GM12865 (cell line): Measurements from ENCODE around the gene NFU1.

Experiments used
- DNase-seq: peaks from one replicate; pipeline ENCODE4 v3.0.0; 2010; ENCODE audit warnings: low read depth
- H3K4me3 ChIP-seq: 2 replicates; pipeline ENCODE4 v1.5.1; 2011; ENCODE audit warnings: mild to moderate bottlenecking, low read depth, low read length, control low read depth
- CTCF ChIP-seq: IDR thresholded peaks from 2 replicates; pipeline ENCODE4 v1.5.1; 2011; ENCODE audit warnings: low read length, control low read depth, low read depth, inconsistent platforms; ENCODE audit not compliant: insufficient read depth; ENCODE audit errors: missing control alignments

The NFU1 gene

GRCh38 chr2:69384618-69385081 lies 52.6 kb downstream of the NFU1 start:
- no peak overlapping the region for H3K4me3 ChIP-seq
- no peak for TF ChIP-seq CTCF
- DNase-seq, result no peak

GRCh38 chr2:69383176-69383812 lies 53.9 kb downstream of the NFU1 start:
- DNase-seq, result no peak
- no peak overlapping the region for H3K4me3 ChIP-seq

GRCh38 chr2:69382547-69382946 lies 54.7 kb downstream of the NFU1 start:
- no peak for TF ChIP-seq CTCF
- DNase-seq, result no peak
- no peak overlapping the region for H3K4me3 ChIP-seq

More at GRCh38 chr2:69383176-69383812, 53.9 kb downstream of the NFU1 start:
- TF ChIP-seq CTCF, result no peak

GRCh38 chr2:69381337-69381737 lies 55.9 kb downstream of the NFU1 start:
- no peak for TF ChIP-seq CTCF
- no peak overlapping the region for H3K4me3 ChIP-seq
- DNase-seq, result no peak

GRCh38 chr2:69380072-69380917 lies 56.9 kb downstream of the NFU1 start:
- DNase-seq, result no peak
- no peak for TF ChIP-seq CTCF
- H3K4me3 ChIP-seq, result no peak overlapping the region

GRCh38 chr2:69376403-69376802 lies 60.8 kb downstream of the NFU1 start:
- DNase-seq, result no peak
- no peak for TF ChIP-seq CTCF
- H3K4me3 ChIP-seq, result no peak overlapping the region
